ENCODE data around the gene NRXN3. TPM values are rescaled to one million over a fixed set of nuclear protein-coding genes. Genes with fewer than 3 reads are reported as not detected.

NRXN3 gene
- total and polyA plus RNA-seq, 2 of the 13 experiments (the other 11 are each of a cell fraction or from before 2014, with no cell fraction given), result 0.03 TPM; not detected in 1

GRCh38 chr14:78197051-78197450, 26.9 kb downstream of the NRXN3 start:
- no peaks in the 10 kb centered on the region for H3K4me1 ChIP-seq (ENCODE audit: insufficient read depth, low read length)
- no peak for ATAC-seq
- no peaks in the 10 kb centered on the region for H3K9me3 ChIP-seq (ENCODE audit: low read length)
- H2AFZ ChIP-seq (ENCODE audit: low read length), result no peak overlapping the region
- H4K20me1 ChIP-seq (ENCODE audit: insufficient read depth, low read length), result no peaks in the 10 kb centered on the region
- DNase-seq (ENCODE audit: low spot score), result no peak
- no peak overlapping the region for H3K4me3 ChIP-seq (replicated peaks in 1 of 3; ENCODE audit: insufficient read depth in 1 of 3, low read depth in 2 of 3, low read length in 3 of 3)
- no peak overlapping the region for H3K9ac ChIP-seq (ENCODE audit: insufficient read depth, low read depth, low read length)
- H3K79me2 ChIP-seq (ENCODE audit: insufficient read depth, low read length), result no peaks in the 10 kb centered on the region
- intact Hi-C loops (cut with micrococcal nuclease; ENCODE audit: unreplicated experiment) (no loop called here), in situ Hi-C loops (cut with HindIII; ENCODE audit: extremely low pct_ligation_motif_present, low pct_unique_long_range_greater_than_20kb) (no loop called here)
- no TSS peak for BruUV-seq (replicated peaks)
- POLR2A ChIA-PET, result no interaction called here
- no peak for FAIRE-seq
- WGBS (ENCODE audit: low lambda C conversion rate), result 36% methylated on average over 7 of the region's 8 CpGs
- H3K27ac ChIP-seq (ENCODE audit: extremely low read length, insufficient read depth, low read length), result no peak overlapping the region
- H3K4me2 ChIP-seq (ENCODE audit: low read depth, low read length), result no peak overlapping the region
- no peaks in the 10 kb centered on the region for H3K36me3 ChIP-seq (replicated peaks in 1 of 2; ENCODE audit: control insufficient read depth in 1 of 2, insufficient read depth in 2 of 2, low read length in 2 of 2)
- CTCF ChIA-PET (ENCODE audit: low intra/inter-chr PET ratio, low total read pairs), result no interaction called here
- no peaks in the 10 kb centered on the region for H3K27me3 ChIP-seq (ENCODE audit: control insufficient read depth in 1 of 2, insufficient read depth in 2 of 2, low read length in 2 of 2)
- TF ChIP-seq ZNF749 (CRISPR knock-in tag; IDR thresholded peaks at IDR 0.05; ENCODE audit: borderline replicate concordance) (no peak), FOXK2 (IDR thresholded peaks at IDR 0.05) (no peak), ZNF431 (CRISPR knock-in tag; IDR thresholded peaks at IDR 0.05; ENCODE audit: borderline replicate concordance, low read depth) (no peak), CCAR2 (optimal IDR thresholded peaks at IDR 0.05; ENCODE audit: low read depth, low read length) (no peak), RAD51 (IDR thresholded peaks at IDR 0.05; ENCODE audit: borderline replicate concordance) (no peak), HNRNPK (IDR thresholded peaks at IDR 0.05; ENCODE audit: low read depth, low read length, poor library complexity, severe bottlenecking) (no peak), PREB (CRISPR knock-in tag; IDR thresholded peaks at IDR 0.05) (no peak), HNRNPUL1 (IDR thresholded peaks at IDR 0.05; ENCODE audit: low read depth, low read length) (no peak), U2AF1 (optimal IDR thresholded peaks at IDR 0.05; ENCODE audit: low read depth, low read length) (no peak), ZNF180 (CRISPR knock-in tag; IDR thresholded peaks at IDR 0.05; ENCODE audit: borderline replicate concordance, low read depth) (no peak), ZBTB1 (CRISPR knock-in tag; IDR thresholded peaks at IDR 0.05; ENCODE audit: borderline replicate concordance) (no peak), ZBTB39 (CRISPR knock-in tag; IDR thresholded peaks at IDR 0.05) (no peak), BRD4 (CRISPR knock-in tag; IDR thresholded peaks at IDR 0.05) (no peak), AHR (CRISPR knock-in tag; IDR thresholded peaks at IDR 0.05) (no peak)
- TF ChIP-seq, protein P1, sequence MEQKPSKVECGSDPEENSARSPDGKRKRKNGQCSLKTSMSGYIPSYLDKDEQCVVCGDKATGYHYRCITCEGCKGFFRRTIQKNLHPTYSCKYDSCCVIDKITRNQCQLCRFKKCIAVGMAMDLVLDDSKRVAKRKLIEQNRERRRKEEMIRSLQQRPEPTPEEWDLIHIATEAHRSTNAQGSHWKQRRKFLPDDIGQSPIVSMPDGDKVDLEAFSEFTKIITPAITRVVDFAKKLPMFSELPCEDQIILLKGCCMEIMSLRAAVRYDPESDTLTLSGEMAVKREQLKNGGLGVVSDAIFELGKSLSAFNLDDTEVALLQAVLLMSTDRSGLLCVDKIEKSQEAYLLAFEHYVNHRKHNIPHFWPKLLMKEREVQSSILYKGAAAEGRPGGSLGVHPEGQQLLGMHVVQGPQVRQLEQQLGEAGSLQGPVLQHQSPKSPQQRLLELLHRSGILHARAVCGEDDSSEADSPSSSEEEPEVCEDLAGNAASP (CRISPR knock-in tag; IDR thresholded peaks at IDR 0.05; ENCODE audit: borderline replicate concordance), result no peak
- TF ChIP-seq, protein P2, sequence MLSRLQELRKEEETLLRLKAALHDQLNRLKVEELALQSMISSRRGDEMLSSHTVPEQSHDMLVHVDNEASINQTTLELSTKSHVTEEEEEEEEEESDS (CRISPR knock-in tag; IDR thresholded peaks at IDR 0.05; ENCODE audit: borderline replicate concordance), result no peak
- TF ChIP-seq, protein P3, sequence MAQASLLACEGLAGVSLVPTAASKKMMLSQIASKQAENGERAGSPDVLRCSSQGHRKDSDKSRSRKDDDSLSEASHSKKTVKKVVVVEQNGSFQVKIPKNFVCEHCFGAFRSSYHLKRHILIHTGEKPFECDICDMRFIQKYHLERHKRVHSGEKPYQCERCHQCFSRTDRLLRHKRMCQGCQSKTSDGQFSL (CRISPR knock-in tag; IDR thresholded peaks at IDR 0.05), result no peak

Data from HepG2 (cell line).